ENCODE data around the gene ADARB2. TPM values are rescaled to one million over a fixed set of nuclear protein-coding genes. Genes with fewer than 3 reads are reported as not detected.

ADARB2 gene
- total RNA-seq, 1 donor from 2014 or later = 1.2 TPM

GRCh38 chr10:1402816-1403507 lies 334.4 kb downstream of the ADARB2 start:
- Histone ChIP-seq H3K27ac (no peak overlapping the region), H3K4me1 (no peaks in the 10 kb centered on the region), H3K27me3 (no peaks in the 10 kb centered on the region), H3K36me3 (no peaks in the 10 kb centered on the region), H3K9me3 (no peaks in the 10 kb centered on the region), H3K4me3 (no peak overlapping the region)
- DNase-seq = no peak
- no peak for ATAC-seq
- TF ChIP-seq CTCF (IDR thresholded peaks at IDR 0.05) = no peak
- intact Hi-C loops (cut with DNase I) = no loop called here

- no peaks in the 10 kb centered on the region for H3K9me3 ChIP-seq
Measured at GRCh38 chr10:1402016-1402770, 335.1 kb downstream of the ADARB2 start.

GRCh38 chr10:1401071-1401965 lies 336.0 kb downstream of the ADARB2 start:
- H3K9me3 ChIP-seq = no peaks in the 10 kb centered on the region
- DNase-seq (no peak), ATAC-seq (no peak)
- no peak overlapping the region for H3K4me3 ChIP-seq
- H3K4me1 ChIP-seq = no peaks in the 10 kb centered on the region
- intact Hi-C loops (cut with DNase I) = no loop called here
- H3K27ac ChIP-seq = no peak overlapping the region
- TF ChIP-seq CTCF (IDR thresholded peaks at IDR 0.05) = no peak
- no peaks in the 10 kb centered on the region for H3K36me3 ChIP-seq
- no peaks in the 10 kb centered on the region for H3K27me3 ChIP-seq

More at GRCh38 chr10:1402016-1402770, 335.1 kb downstream of the ADARB2 start:
- H3K27me3 ChIP-seq = no peaks in the 10 kb centered on the region
- no peak for DNase-seq
- no peak overlapping the region for H3K27ac ChIP-seq
- intact Hi-C loops (cut with DNase I) = no loop called here
- no peaks in the 10 kb centered on the region for H3K4me1 ChIP-seq
- no peak overlapping the region for H3K4me3 ChIP-seq
- H3K36me3 ChIP-seq = no peaks in the 10 kb centered on the region
- no peak for TF ChIP-seq CTCF (IDR thresholded peaks at IDR 0.05)
- ATAC-seq = no peak

- TF ChIP-seq CTCF (IDR thresholded peaks at IDR 0.05) = no peak
- no peaks in the 10 kb centered on the region for H3K9me3 ChIP-seq
- DNase-seq = no peak
- no peaks in the 10 kb centered on the region for H3K27me3 ChIP-seq
- no peak for ATAC-seq
- intact Hi-C loops (cut with DNase I) = no loop called here
- H3K27ac ChIP-seq = no peak overlapping the region
- no peaks in the 10 kb centered on the region for H3K36me3 ChIP-seq
- H3K4me3 ChIP-seq = no peak overlapping the region
- no peaks in the 10 kb centered on the region for H3K4me1 ChIP-seq
Measured at GRCh38 chr10:1400101-1401070, 336.9 kb downstream of the ADARB2 start.
